IMR-90 (cell line): ENCODE data around the gene CCDC88C. TPM values are rescaled to one million over a fixed set of nuclear protein-coding genes. Genes with fewer than 3 reads are reported as not detected.

Experiments used
- ATAC-seq: fragments of 200-7000 bp; cut with Tn5 transposase; 2 replicates; pipeline ENCODE4 v1.9.1; 2020; ENCODE audit warnings: low read depth, mild to moderate bottlenecking, moderate library complexity
- BruUV-seq: library from RNA; stranded (reverse); fragments of 400-500 nt; replicated peaks from 2 replicates; lab custom pipeline; 2021; lab: Mats Ljungman, UMichigan
- CTCF ChIA-PET: fragments of 300-600 bp; formaldehyde crosslinking; extraction: SDS; loops from one replicate; lab custom pipeline; 2021; ENCODE audit warnings: antibody characterized with exemption; lab: Yijun Ruan, JAX
- POLR2A ChIA-PET: fragments of 300-600 bp; sonication (Branson Sonifier 250); formaldehyde crosslinking; loops from one replicate; lab custom pipeline; 2022; ENCODE audit warnings: antibody characterized with exemption; ENCODE audit not compliant: unreplicated experiment; lab: Charles Lee
- DNase-seq: peaks from one replicate; pipeline ENCODE4 v3.0.0; 2013
- H2AFZ ChIP-seq: replicated peaks from 2 replicates; pipeline ENCODE3; 2013; ENCODE audit warnings: low read length, mild to moderate bottlenecking; ENCODE audit not compliant: poor library complexity
- H2AK5ac ChIP-seq: 2 replicates; pipeline ENCODE4 v1.6.1; 2013; ENCODE audit warnings: low read depth, low read length, inconsistent platforms
- H2AK9ac ChIP-seq: replicated peaks from 2 replicates; pipeline ENCODE3; 2013; ENCODE audit warnings: mild to moderate bottlenecking, low read depth, low read length, moderate library complexity; ENCODE audit not compliant: poor library complexity
- H2BK120ac ChIP-seq: 2 replicates; pipeline ENCODE4 v1.6.1; 2013; ENCODE audit warnings: low read depth, low read length, inconsistent platforms
- H2BK15ac ChIP-seq: 3 replicates; pipeline ENCODE4 v1.6.1; 2013; ENCODE audit warnings: low read depth, low read length, inconsistent platforms
- H2BK20ac ChIP-seq: 2 replicates; pipeline ENCODE4 v1.6.1; 2013; ENCODE audit warnings: low read depth, mild to moderate bottlenecking, inconsistent platforms, low read length, moderate library complexity
- H2BK5ac ChIP-seq: 2 replicates; pipeline ENCODE4 v1.6.1; 2013; ENCODE audit warnings: mild to moderate bottlenecking, low read depth, low read length, inconsistent platforms; ENCODE audit not compliant: poor library complexity, severe bottlenecking
- H3K14ac ChIP-seq: replicated peaks from 2 replicates; pipeline ENCODE4 v1.6.1; 2013; ENCODE audit warnings: low read depth, low read length, inconsistent platforms
- H3K18ac ChIP-seq: 2 replicates; pipeline ENCODE4 v1.6.1; 2013; ENCODE audit warnings: low read depth, low read length, control low read depth
- H3K23ac ChIP-seq: 2 replicates; pipeline ENCODE4 v1.6.1; 2013; ENCODE audit warnings: low read depth, low read length, inconsistent platforms
- H3K27ac ChIP-seq: 2 replicates; pipeline ENCODE4 v1.5.1; 2013; ENCODE audit warnings: mild to moderate bottlenecking, control low read depth, low read length; ENCODE audit not compliant: insufficient read depth
- H3K27me3 ChIP-seq: 2 replicates; pipeline ENCODE4 v1.6.1; 2013; ENCODE audit warnings: low read length; ENCODE audit not compliant: control insufficient read depth, insufficient read depth
- H3K36me3 ChIP-seq: 2 replicates; pipeline ENCODE4 v1.6.1; 2013; ENCODE audit warnings: low read length, mixed read lengths; ENCODE audit not compliant: control insufficient read depth, insufficient read depth
- H3K4ac ChIP-seq: 2 replicates; pipeline ENCODE4 v1.6.1; 2013; ENCODE audit warnings: low read depth, low read length, inconsistent platforms
- H3K4me1 ChIP-seq: 2 replicates; pipeline ENCODE4 v1.6.1; 2013; ENCODE audit warnings: low read length, mixed read lengths; ENCODE audit not compliant: control insufficient read depth, insufficient read depth
- H3K4me2 ChIP-seq: 2 replicates; pipeline ENCODE4 v1.6.1; 2013; ENCODE audit warnings: low read depth, mild to moderate bottlenecking, control low read depth, low read length, moderate library complexity
- H3K4me3 ChIP-seq: 2 replicates; pipeline ENCODE4 v1.5.1; 2013; ENCODE audit warnings: low read depth, mild to moderate bottlenecking, control low read depth, low read length, moderate library complexity; ENCODE audit not compliant: insufficient read depth
- H3K56ac ChIP-seq: 2 replicates; pipeline ENCODE4 v1.6.1; 2013; ENCODE audit warnings: low read length, inconsistent platforms; ENCODE audit not compliant: insufficient read depth; ENCODE audit errors: extremely low read depth
- H3K79me1 ChIP-seq, 2 experiments: 2 replicates each; pipeline ENCODE4 v1.6.1; 2013; ENCODE audit warnings: low read length in 2 of 2, inconsistent platforms in 1 of 2, low read depth in 1 of 2
- H3K9ac ChIP-seq: 2 replicates; pipeline ENCODE4 v1.6.1; 2013; ENCODE audit warnings: low read depth, low read length, control low read depth
- H3K9me1 ChIP-seq: 2 replicates; pipeline ENCODE4 v1.6.1; 2013; ENCODE audit warnings: low read length, inconsistent platforms; ENCODE audit not compliant: insufficient read depth
- H3K9me3 ChIP-seq: 2 replicates; pipeline ENCODE4 v1.6.1; 2013; ENCODE audit warnings: low read length; ENCODE audit not compliant: control insufficient read depth, insufficient read depth
- H4K20me1 ChIP-seq: 2 replicates; pipeline ENCODE4 v1.6.1; 2013; ENCODE audit warnings: low read length, inconsistent platforms; ENCODE audit not compliant: insufficient read depth
- H4K5ac ChIP-seq: 2 replicates; pipeline ENCODE4 v1.6.1; 2013; ENCODE audit warnings: mild to moderate bottlenecking, low read depth, low read length, control low read depth
- H4K8ac ChIP-seq, 2 experiments: 2 replicates each; pipeline ENCODE4 v1.6.1; 2013; ENCODE audit warnings: low read depth in 2 of 2, low read length in 2 of 2, control low read depth in 1 of 2, inconsistent platforms in 1 of 2
- H4K91ac ChIP-seq: 2 replicates; pipeline ENCODE4 v1.6.1; 2013; ENCODE audit warnings: low read depth, low read length, inconsistent platforms; ENCODE audit not compliant: insufficient read depth
- BHLHE40 ChIP-seq: fragments of 150-350 bp; IDR thresholded peaks from 2 replicates; pipeline ENCODE4 v1.6.1; 2016; ENCODE audit warnings: mild to moderate bottlenecking, low read depth, low read length
- CEBPB ChIP-seq: IDR thresholded peaks from 2 replicates; pipeline ENCODE4 v1.6.1; 2012; ENCODE audit warnings: low read depth, low read length, improper control_type of control experiment
- CHD1 ChIP-seq: IDR thresholded peaks from 2 replicates; pipeline ENCODE4 v1.6.1; 2012; ENCODE audit warnings: low read depth, low read length, improper control_type of control experiment
- FOS ChIP-seq: fragments of 150-350 bp; IDR thresholded peaks from 2 replicates; pipeline ENCODE4 v1.6.1; 2016; ENCODE audit warnings: low read depth, low read length
- MAFK ChIP-seq: IDR thresholded peaks from 2 replicates; pipeline ENCODE4 v1.6.1; 2012; ENCODE audit warnings: low read depth, low read length, improper control_type of control experiment
- MAZ ChIP-seq: IDR thresholded peaks from 2 replicates; pipeline ENCODE4 v1.6.1; 2012; ENCODE audit warnings: low read depth, mild to moderate bottlenecking, low read length, improper control_type of control experiment, moderate library complexity, borderline replicate concordance
- MXI1 ChIP-seq: IDR thresholded peaks from 2 replicates; pipeline ENCODE4 v1.6.1; 2012; ENCODE audit warnings: low read depth, mild to moderate bottlenecking, low read length, moderate library complexity, borderline replicate concordance
- NFE2L2 ChIP-seq: fragments of 150-350 bp; IDR thresholded peaks from 2 replicates; pipeline ENCODE4 v1.6.1; 2016; ENCODE audit warnings: low read depth, mild to moderate bottlenecking, low read length
- POLR2A ChIP-seq: IDR thresholded peaks from 2 replicates; pipeline ENCODE4 v1.6.1; 2012; ENCODE audit warnings: mild to moderate bottlenecking, low read depth, low read length
- RAD21 ChIP-seq: IDR thresholded peaks from 2 replicates; pipeline ENCODE4 v1.6.1; 2012; ENCODE audit warnings: low read length, improper control_type of control experiment
- RCOR1 ChIP-seq: IDR thresholded peaks from 2 replicates; pipeline ENCODE4 v1.6.1; 2012; ENCODE audit warnings: mild to moderate bottlenecking, low read length, improper control_type of control experiment; ENCODE audit not compliant: insufficient replicate concordance
- RFX5 ChIP-seq: IDR thresholded peaks from 2 replicates; pipeline ENCODE4 v1.8.0; 2012; ENCODE audit warnings: low read depth, mild to moderate bottlenecking, low read length, moderate library complexity
- SMC3 ChIP-seq: fragments of 150-350 bp; IDR thresholded peaks from 2 replicates; pipeline ENCODE4 v1.6.1; 2016; ENCODE audit warnings: low read depth, mild to moderate bottlenecking, antibody characterized with exemption, low read length, moderate library complexity
- USF2 ChIP-seq: fragments of 150-350 bp; IDR thresholded peaks from 2 replicates; pipeline ENCODE4 v1.6.1; 2017; ENCODE audit warnings: mild to moderate bottlenecking, antibody characterized with exemption, low read length, low read depth
- WGBS, 2 experiments: methylation state at CpG; one replicate each; pipeline versions ENCODE4 v1.1.5 to v1.1.7; 2013; ENCODE audit warnings: missing lambda C conversion rate in 2 of 2; ENCODE audit not compliant: insufficient read length in 1 of 2; ENCODE audit errors: extremely low coverage in 2 of 2; 5-methylcytosine and 5-hydroxymethylcytosine counted together
- dilution Hi-C: fragments of 300-500 bp; cut with HindIII; formaldehyde crosslinking; loops from one replicate; pipeline ENCODE4 v1.14.3; 2018; ENCODE audit warnings: low sequenced_read_pairs; ENCODE audit not compliant: unreplicated experiment
- in situ Hi-C: fragments of 300-500 bp; cut with MboI; formaldehyde crosslinking; loops from 3 replicates; pipeline ENCODE4 v1.14.3; 2019; ENCODE audit warnings: low sequenced_read_pairs, inconsistent platforms, mixed read lengths
- intact Hi-C: fragments of 100-400 bp; cut with micrococcal nuclease; formaldehyde crosslinking; loops from 2 replicates; pipeline ENCODE4 v1.10.0; 2022
- polyA plus RNA-seq, 3 experiments: library from polyadenylated mRNA; depleted of rRNA; stranded (reverse); fragments of >200 nt; gene quantifications; 2 replicates each; pipeline ENCODE4 v1.2.3, GENCODE V29; 2012; ENCODE audit warnings: low replicate concordance in 1 of 3
- total RNA-seq: library from RNA; depleted of rRNA; stranded (reverse); fragments of >200 nt; gene quantifications from 2 replicates; pipeline ENCODE4 v1.2.3, GENCODE V29; 2012
- TF ChIP-seq, protein P1 (sequence below): fragments of 150-350 bp; IDR thresholded peaks from 2 replicates; pipeline ENCODE4 v1.6.1; 2016; ENCODE audit warnings: low read depth, mild to moderate bottlenecking, low read length, moderate library complexity, borderline replicate concordance
- TF ChIP-seq, protein P2 (sequence below): conservative IDR thresholded peaks from 2 replicates; pipeline ENCODE4 v1.5.1; 2012; ENCODE audit warnings: mild to moderate bottlenecking, low read depth, low read length, improper control_type of control experiment

CCDC88C gene
- total and polyA plus RNA-seq, 2 of the 4 experiments (the other 2 are of a cell fraction) = 0.17 to 0.18 TPM

DNA sequence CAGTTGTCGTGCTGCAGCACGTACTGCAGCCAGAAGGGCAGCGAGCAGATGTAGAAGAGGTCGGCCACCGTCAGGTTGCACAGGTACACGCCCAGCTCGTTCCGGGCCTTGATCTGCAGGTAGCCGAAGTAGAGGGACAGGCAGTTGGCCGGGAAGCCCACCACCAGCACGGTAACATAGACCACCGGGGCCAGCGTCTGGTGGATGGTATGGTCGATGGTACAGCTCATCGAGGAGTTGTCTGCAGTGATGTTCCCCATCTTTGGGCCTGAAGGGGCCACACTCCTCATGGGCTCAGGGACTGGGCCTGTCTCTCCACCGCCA, 182.9 kb downstream of the CCDC88C start:
- intact Hi-C loops (no loop called here), in situ Hi-C loops (no loop called here), dilution Hi-C loops (no loop called here)
- Histone ChIP-seq H2AK5ac (no peak overlapping the region), H3K27ac (no peak overlapping the region), H4K8ac (no peak overlapping the region), H3K23ac (no peak overlapping the region), H2BK20ac (no peak overlapping the region), H3K4me3 (no peak overlapping the region), H3K27me3 (no peaks in the 10 kb centered on the region), H3K56ac (no peak overlapping the region), H3K14ac (no peak overlapping the region), H3K9me1 (peaks cover 3% of the 10 kb centered on the region), H4K91ac (no peak overlapping the region), H2AK9ac (no peak overlapping the region), H3K9ac (no peak overlapping the region), H3K9me3 (peaks cover 2% of the 10 kb centered on the region; the same call in 1 of the 2 replicates), H2AFZ (no peak overlapping the region), H3K4ac (no peak overlapping the region), H3K79me1 (no peaks in the 10 kb centered on the region), H4K20me1 (no peaks in the 10 kb centered on the region), H3K4me1 (peaks cover 3% of the 10 kb centered on the region), H3K18ac (no peak overlapping the region), H3K36me3 (no peaks in the 10 kb centered on the region), H2BK15ac (no peak overlapping the region), H2BK5ac (no peak overlapping the region), H3K4me2 (no peak overlapping the region), H2BK120ac (no peak overlapping the region), H4K5ac (no peak overlapping the region)
- BruUV-seq = no TSS peak
- CTCF ChIA-PET = interaction anchor here (1.2 kb wide), 1 partner anchor 22 kb away, joined by 3 read pairs; no protein-coding TSS in a partner anchor
- WGBS, 2 experiments = 92% methylated on average over 2 of the region's 16 CpGs; no CpG with 5 or more reads in 1 of the 2 experiments
- no peak for DNase-seq
- ATAC-seq = no peak
- POLR2A ChIA-PET = no interaction called here
- no peak for TF ChIP-seq RFX5
- TF ChIP-seq BHLHE40 = no peak
- TF ChIP-seq, protein P1, sequence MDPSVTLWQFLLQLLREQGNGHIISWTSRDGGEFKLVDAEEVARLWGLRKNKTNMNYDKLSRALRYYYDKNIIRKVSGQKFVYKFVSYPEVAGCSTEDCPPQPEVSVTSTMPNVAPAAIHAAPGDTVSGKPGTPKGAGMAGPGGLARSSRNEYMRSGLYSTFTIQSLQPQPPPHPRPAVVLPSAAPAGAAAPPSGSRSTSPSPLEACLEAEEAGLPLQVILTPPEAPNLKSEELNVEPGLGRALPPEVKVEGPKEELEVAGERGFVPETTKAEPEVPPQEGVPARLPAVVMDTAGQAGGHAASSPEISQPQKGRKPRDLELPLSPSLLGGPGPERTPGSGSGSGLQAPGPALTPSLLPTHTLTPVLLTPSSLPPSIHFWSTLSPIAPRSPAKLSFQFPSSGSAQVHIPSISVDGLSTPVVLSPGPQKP = no peak
- TF ChIP-seq POLR2A = no peak
- no peak for TF ChIP-seq SMC3
- TF ChIP-seq CHD1 = no peak
- no peak for TF ChIP-seq MAZ
- no peak for TF ChIP-seq RAD21
- no peak for TF ChIP-seq USF2
- TF ChIP-seq CEBPB = no peak
- TF ChIP-seq RCOR1 = no peak
- TF ChIP-seq, protein P2, sequence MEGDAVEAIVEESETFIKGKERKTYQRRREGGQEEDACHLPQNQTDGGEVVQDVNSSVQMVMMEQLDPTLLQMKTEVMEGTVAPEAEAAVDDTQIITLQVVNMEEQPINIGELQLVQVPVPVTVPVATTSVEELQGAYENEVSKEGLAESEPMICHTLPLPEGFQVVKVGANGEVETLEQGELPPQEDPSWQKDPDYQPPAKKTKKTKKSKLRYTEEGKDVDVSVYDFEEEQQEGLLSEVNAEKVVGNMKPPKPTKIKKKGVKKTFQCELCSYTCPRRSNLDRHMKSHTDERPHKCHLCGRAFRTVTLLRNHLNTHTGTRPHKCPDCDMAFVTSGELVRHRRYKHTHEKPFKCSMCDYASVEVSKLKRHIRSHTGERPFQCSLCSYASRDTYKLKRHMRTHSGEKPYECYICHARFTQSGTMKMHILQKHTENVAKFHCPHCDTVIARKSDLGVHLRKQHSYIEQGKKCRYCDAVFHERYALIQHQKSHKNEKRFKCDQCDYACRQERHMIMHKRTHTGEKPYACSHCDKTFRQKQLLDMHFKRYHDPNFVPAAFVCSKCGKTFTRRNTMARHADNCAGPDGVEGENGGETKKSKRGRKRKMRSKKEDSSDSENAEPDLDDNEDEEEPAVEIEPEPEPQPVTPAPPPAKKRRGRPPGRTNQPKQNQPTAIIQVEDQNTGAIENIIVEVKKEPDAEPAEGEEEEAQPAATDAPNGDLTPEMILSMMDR = no peak
- no peak for TF ChIP-seq MXI1
- TF ChIP-seq MAFK = no peak
- TF ChIP-seq NFE2L2 = no peak
- no peak for TF ChIP-seq FOS
